Colonic mucosa (tissue), 4 donors: Measurements from ENCODE around the gene PDE8B. TPM values are rescaled to one million over a fixed set of nuclear protein-coding genes. Genes with fewer than 3 reads are reported as not detected.

Source experiments
- DNase-seq: peaks from one replicate; pipeline ENCODE4 v3.0.0-alpha.2; 2020
- H3K27ac ChIP-seq: fragments of 200-600 bp; one replicate; pipeline ENCODE4 v1.8.0; 2021
- H3K27me3 ChIP-seq: fragments of 200-600 bp; one replicate; pipeline ENCODE4 v1.8.0; 2021
- H3K36me3 ChIP-seq: fragments of 200-600 bp; one replicate; pipeline ENCODE4 v1.8.0; 2021
- H3K4me1 ChIP-seq: fragments of 200-600 bp; one replicate; pipeline ENCODE4 v1.8.0; 2021; ENCODE audit warnings: mild to moderate bottlenecking
- H3K4me3 ChIP-seq: fragments of 200-600 bp; one replicate; pipeline ENCODE4 v1.8.0; 2021
- H3K9ac ChIP-seq, 2 donors: one replicate each; pipeline ENCODE4 v1.7.0; 2013; ENCODE audit warnings: control low read depth in 2 of 2, low read depth in 2 of 2, low read length in 2 of 2
- H3K9me3 ChIP-seq: fragments of 200-600 bp; one replicate; pipeline ENCODE4 v1.8.0; 2021
- intact Hi-C: fragments of 100-400 bp; cut with DNase I; formaldehyde crosslinking; loops from one replicate; pipeline ENCODE4 v1.14.1; 2022
- total RNA-seq, 2 donors: library from RNA; stranded (reverse); fragmentation: NEBNext Ultra II Directional in 1 of 2; extraction: Animal tissue kit (Norgen Biotek cat#: 25700) in 1 of 2; gene quantifications; one replicate each; pipeline ENCODE4 v1.2.1, GENCODE V29; 2021
- TF ChIP-seq, protein P1 (sequence below): fragments of 200-600 bp; IDR thresholded peaks from one replicate; pipeline ENCODE4 v1.8.0; 2022; ENCODE audit warnings: antibody characterized with exemption, mild to moderate bottlenecking
- donor health status: healthy.
- donor health status: DM: no; HTN: no; CAD: no.
- donor health status: DM: no; HTN: no; CAD: no.

The PDE8B gene
- total RNA-seq, 2 donors from 2014 or later = 0.86 to 1.8 TPM

DNA sequence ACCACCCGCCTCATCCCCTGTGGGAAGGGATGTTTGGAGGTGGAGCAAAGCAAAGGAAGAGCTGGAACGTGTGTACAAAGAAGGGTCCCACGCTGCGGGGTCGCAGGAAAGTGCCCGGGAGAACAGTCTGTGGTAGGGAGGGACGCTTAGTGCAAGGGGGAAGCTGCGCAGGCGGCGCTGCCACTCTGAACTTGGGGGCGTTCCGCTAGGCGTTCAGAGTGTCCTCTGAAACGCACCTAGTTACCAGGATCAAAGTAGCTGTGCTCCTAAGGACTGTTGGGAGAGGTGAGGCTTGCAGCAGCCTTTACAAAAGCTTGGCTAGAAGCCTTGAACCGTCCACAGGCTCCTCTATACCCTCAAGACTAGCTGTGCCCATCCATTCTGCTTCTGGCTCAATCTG is 29.3 kb upstream of the PDE8B start:
- H3K4me1 ChIP-seq = no peaks in the 10 kb centered on the region

DNA sequence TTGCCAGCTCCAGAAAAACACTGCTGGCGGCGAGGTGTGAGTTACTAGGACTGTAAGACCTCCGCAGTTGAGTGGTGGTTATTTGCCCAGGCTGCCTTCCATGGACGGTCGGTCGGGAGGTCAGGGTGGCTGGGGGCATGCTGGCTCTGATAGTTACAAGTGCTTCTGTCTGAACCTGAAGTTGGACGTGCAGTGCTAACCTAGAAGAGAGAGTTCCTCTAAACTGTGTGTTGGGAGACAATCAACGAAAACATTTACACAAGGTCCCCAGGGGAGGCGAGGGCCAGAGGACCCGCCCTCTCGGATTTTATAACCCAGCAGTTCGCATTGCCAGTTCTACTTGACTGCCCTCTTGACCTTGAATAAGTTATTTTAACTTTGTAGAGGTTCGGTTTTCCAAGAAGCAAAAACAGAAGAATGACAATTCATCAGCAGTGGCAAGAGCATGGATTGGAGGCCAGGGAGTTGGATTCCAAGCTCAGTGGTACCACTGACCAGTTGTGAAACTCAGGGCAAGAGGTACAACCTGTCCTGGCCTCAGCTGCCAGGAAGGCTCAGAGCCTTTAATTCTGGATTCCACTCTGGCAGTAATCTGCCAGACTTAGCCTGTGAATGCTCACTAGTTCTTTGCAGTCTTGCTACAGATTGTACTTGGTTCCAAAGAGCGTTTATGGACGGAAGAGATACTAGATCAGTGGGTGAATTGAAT is 28.7 kb upstream of the PDE8B start:
- no peaks in the 10 kb centered on the region for H3K36me3 ChIP-seq
- H3K27me3 ChIP-seq = peaks cover 19% of the 10 kb centered on the region
- H3K9ac ChIP-seq = no peak overlapping the region
- intact Hi-C loops = no loop called here
- TF ChIP-seq, protein P1, sequence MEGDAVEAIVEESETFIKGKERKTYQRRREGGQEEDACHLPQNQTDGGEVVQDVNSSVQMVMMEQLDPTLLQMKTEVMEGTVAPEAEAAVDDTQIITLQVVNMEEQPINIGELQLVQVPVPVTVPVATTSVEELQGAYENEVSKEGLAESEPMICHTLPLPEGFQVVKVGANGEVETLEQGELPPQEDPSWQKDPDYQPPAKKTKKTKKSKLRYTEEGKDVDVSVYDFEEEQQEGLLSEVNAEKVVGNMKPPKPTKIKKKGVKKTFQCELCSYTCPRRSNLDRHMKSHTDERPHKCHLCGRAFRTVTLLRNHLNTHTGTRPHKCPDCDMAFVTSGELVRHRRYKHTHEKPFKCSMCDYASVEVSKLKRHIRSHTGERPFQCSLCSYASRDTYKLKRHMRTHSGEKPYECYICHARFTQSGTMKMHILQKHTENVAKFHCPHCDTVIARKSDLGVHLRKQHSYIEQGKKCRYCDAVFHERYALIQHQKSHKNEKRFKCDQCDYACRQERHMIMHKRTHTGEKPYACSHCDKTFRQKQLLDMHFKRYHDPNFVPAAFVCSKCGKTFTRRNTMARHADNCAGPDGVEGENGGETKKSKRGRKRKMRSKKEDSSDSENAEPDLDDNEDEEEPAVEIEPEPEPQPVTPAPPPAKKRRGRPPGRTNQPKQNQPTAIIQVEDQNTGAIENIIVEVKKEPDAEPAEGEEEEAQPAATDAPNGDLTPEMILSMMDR = no peak
- no peak overlapping the region for H3K27ac ChIP-seq
- DNase-seq = no peak
- no peaks in the 10 kb centered on the region for H3K9me3 ChIP-seq
- no peak overlapping the region for H3K4me3 ChIP-seq
- H3K4me1 ChIP-seq = no peaks in the 10 kb centered on the region

More for the DNA sequence above, 29.3 kb upstream of the PDE8B start:
- TF ChIP-seq, protein P1 = no peak
- intact Hi-C loops = no loop called here
- Histone ChIP-seq H3K27ac (no peak overlapping the region), H3K36me3 (no peaks in the 10 kb centered on the region), H3K9ac (no peak overlapping the region), H3K27me3 (peaks cover 19% of the 10 kb centered on the region), H3K9me3 (no peaks in the 10 kb centered on the region), H3K4me3 (no peak overlapping the region)
- DNase-seq = no peak

DNA sequence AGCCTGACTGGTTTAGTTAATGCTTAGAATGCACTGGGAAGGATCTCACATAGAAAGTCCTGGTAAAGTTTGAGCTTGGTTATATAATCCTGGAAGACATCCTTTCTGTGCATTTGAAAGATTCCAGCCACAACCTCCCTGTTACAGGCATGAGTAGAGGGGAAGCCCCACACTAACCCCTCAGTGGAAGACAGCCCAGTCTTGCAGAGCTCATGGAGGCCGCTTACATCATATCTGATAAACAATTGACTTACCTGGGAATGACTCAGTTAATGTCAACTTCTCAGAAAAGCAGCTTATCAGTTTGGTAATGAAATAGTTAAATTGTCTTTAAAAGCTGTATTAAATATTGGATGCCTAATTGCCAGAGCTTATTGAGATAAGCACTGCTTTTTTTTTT is 28.1 kb upstream of the PDE8B start:
- H3K4me1 ChIP-seq = no peaks in the 10 kb centered on the region
- TF ChIP-seq, protein P1 = no peak
- H3K4me3 ChIP-seq = no peak overlapping the region
- H3K27me3 ChIP-seq = peaks cover 19% of the 10 kb centered on the region
- no peaks in the 10 kb centered on the region for H3K9me3 ChIP-seq
- no peak for DNase-seq
- H3K9ac ChIP-seq = no peak overlapping the region
- H3K36me3 ChIP-seq = no peaks in the 10 kb centered on the region
- H3K27ac ChIP-seq = no peak overlapping the region
- intact Hi-C loops = no loop called here

DNA sequence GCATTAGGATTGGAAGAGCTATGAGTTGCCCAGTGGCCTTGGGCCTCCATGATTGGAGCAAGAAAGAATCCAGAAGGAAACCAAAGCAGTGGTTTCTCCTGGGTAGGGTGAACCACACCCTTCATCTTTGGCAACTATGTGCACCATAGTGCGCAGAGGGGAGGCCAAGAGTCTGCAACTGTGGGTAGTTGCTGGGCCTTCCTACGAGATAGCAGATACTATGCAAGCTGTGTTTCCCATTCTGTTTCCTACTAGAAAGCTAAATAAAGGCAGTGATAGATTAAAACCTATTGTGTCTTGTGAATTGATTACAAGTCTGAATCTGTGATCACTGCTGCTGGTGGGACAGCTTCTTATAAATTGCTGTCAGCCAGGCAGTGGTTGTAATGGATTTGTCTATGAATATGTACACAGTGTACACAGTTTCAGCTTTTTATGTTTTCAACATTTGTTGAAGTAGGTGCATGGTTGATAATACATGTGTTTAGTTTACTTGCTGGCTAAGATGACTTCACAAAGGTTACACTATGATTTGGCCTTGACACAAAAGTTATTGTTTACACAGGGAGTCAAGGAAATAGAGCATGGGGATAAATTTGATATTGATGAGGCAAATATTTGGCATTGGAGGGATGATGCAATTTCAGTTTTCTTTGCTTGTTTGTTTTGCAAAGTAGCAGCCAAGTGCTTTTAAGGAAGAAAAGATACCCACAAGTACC is 23.7 kb upstream of the PDE8B start:
- H3K9ac ChIP-seq = no peak overlapping the region
- DNase-seq = no peak
- no peaks in the 10 kb centered on the region for H3K9me3 ChIP-seq
- TF ChIP-seq, protein P1 = no peak
- no peaks in the 10 kb centered on the region for H3K27me3 ChIP-seq
- intact Hi-C loops = no loop called here
- no peak overlapping the region for H3K4me3 ChIP-seq
- H3K4me1 ChIP-seq = no peaks in the 10 kb centered on the region
- no peaks in the 10 kb centered on the region for H3K36me3 ChIP-seq
- no peak overlapping the region for H3K27ac ChIP-seq

DNA sequence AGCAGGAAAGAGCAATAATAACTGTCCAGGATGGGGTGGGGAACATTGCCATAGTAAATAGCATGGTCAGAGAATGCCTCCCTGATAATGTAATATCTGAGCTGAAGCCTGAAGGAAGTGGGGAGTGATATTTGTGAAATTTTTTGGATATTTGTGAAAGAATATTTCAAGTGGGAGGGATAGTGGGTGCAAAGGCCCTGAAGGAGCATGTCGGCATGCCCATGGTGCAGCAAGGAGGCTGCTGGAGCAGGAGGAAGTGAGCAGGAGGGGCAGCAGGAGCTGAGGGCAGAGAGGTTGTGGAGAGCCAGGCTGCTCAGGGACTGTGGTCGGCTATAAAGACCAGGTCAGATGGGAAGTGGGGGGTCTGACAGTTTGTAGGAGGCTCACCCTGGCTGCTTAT is 21.1 kb upstream of the PDE8B start:
- Histone ChIP-seq H3K9ac (no peak overlapping the region), H3K27me3 (no peaks in the 10 kb centered on the region), H3K36me3 (no peaks in the 10 kb centered on the region), H3K27ac (no peak overlapping the region), H3K4me1 (no peaks in the 10 kb centered on the region), H3K9me3 (no peaks in the 10 kb centered on the region), H3K4me3 (no peak overlapping the region)
- TF ChIP-seq, protein P1 = no peak
- DNase-seq = no peak
- intact Hi-C loops = no loop called here
